Measurements from ENCODE around the gene DOCK2. TPM values are rescaled to one million over a fixed set of nuclear protein-coding genes. Genes with fewer than 3 reads are reported as not detected.

The DOCK2 gene
- total and polyA plus RNA-seq, 3 donors from 2014 or later = 6.8 to 8.9 (median 7.3) TPM

GRCh38 chr5:169728418-169728817 lies 91.3 kb downstream of the DOCK2 start:
- H3K4me3 ChIP-seq = no peak overlapping the region
- intact Hi-C loops (cut with DNase I; ENCODE audit: low total_unique reads) = no loop called here
- H3K4me1 ChIP-seq = no peaks in the 10 kb centered on the region
- no peak overlapping the region for H3K27ac ChIP-seq
- H3K36me3 ChIP-seq (ENCODE audit: low read depth, missing control alignments) = no peaks in the 10 kb centered on the region
- TF ChIP-seq, protein P1, sequence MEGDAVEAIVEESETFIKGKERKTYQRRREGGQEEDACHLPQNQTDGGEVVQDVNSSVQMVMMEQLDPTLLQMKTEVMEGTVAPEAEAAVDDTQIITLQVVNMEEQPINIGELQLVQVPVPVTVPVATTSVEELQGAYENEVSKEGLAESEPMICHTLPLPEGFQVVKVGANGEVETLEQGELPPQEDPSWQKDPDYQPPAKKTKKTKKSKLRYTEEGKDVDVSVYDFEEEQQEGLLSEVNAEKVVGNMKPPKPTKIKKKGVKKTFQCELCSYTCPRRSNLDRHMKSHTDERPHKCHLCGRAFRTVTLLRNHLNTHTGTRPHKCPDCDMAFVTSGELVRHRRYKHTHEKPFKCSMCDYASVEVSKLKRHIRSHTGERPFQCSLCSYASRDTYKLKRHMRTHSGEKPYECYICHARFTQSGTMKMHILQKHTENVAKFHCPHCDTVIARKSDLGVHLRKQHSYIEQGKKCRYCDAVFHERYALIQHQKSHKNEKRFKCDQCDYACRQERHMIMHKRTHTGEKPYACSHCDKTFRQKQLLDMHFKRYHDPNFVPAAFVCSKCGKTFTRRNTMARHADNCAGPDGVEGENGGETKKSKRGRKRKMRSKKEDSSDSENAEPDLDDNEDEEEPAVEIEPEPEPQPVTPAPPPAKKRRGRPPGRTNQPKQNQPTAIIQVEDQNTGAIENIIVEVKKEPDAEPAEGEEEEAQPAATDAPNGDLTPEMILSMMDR (IDR thresholded peaks at IDR 0.05) = no peak
- no peak for TF ChIP-seq POLR2A (IDR thresholded peaks at IDR 0.05)
- H3K9me3 ChIP-seq = no peaks in the 10 kb centered on the region
- 79 to 86% methylated on average over 1 of the region's 1 CpG for WGBS, 2 donors
- no peaks in the 10 kb centered on the region for H3K27me3 ChIP-seq
- no peak for DNase-seq

DNA sequence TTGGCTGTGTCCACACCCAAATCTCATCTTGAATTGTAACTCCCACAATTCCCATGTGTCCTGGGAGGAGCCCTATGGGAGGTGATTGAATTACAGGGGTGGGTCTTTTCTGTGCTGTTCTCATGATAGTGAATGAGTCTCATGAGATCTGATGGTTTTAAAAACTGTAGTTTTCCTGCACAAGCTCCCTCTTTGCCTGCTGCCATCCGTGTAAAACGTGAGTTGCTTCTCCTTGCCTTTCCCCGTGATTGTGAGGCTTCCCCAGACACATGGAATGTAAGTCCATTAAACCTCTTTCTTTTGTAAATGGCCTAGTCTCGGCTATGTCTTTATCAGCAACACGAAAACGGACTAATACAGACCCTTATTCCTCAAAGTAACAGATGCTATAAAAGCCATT lies 94.1 kb downstream of the DOCK2 start:
- Histone ChIP-seq H3K36me3 (ENCODE audit: low read depth, missing control alignments) (no peaks in the 10 kb centered on the region), H3K4me1 (no peaks in the 10 kb centered on the region), H3K9me3 (no peaks in the 10 kb centered on the region), H3K27ac (no peak overlapping the region), H3K4me3 (no peak overlapping the region), H3K27me3 (no peaks in the 10 kb centered on the region)
- intact Hi-C loops (cut with DNase I; ENCODE audit: low total_unique reads) = no loop called here
- WGBS, 2 donors = 94 to 95% methylated on average over 6 of the region's 6 CpGs
- TF ChIP-seq, protein P1 (IDR thresholded peaks at IDR 0.05) = no peak
- no peak for TF ChIP-seq POLR2A (IDR thresholded peaks at IDR 0.05)
- DNase-seq = no peak

DNA sequence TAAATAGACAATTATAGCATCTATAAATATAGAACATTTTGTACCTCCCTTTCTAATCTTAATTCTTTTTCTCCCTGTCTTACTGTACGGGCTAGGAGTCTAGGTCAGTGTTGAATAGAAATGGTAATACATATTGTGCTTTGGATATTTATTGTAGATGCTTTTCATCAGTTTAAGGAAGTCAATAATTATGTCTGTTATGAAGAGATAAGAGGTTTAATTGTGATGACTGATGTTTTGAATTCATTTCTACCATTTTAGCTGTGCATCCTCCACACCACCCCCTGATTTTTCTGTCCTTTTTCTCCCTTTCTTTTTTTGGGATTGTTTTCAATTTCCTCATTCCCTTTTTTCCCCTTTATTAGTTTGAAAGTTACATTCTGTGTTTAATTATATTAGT lies 95.8 kb downstream of the DOCK2 start:
- Histone ChIP-seq H3K4me3 (no peak overlapping the region), H3K4me1 (no peaks in the 10 kb centered on the region), H3K27me3 (no peaks in the 10 kb centered on the region), H3K9me3 (no peaks in the 10 kb centered on the region), H3K36me3 (ENCODE audit: low read depth, missing control alignments) (no peaks in the 10 kb centered on the region), H3K27ac (no peak overlapping the region)
- 50 to 62% methylated on average over 1 of the region's 1 CpG for WGBS, 2 donors
- intact Hi-C loops (cut with DNase I; ENCODE audit: low total_unique reads) = no loop called here
- no peak for TF ChIP-seq POLR2A (IDR thresholded peaks at IDR 0.05)
- TF ChIP-seq, protein P1 (IDR thresholded peaks at IDR 0.05) = no peak
- no peak for DNase-seq

DNA sequence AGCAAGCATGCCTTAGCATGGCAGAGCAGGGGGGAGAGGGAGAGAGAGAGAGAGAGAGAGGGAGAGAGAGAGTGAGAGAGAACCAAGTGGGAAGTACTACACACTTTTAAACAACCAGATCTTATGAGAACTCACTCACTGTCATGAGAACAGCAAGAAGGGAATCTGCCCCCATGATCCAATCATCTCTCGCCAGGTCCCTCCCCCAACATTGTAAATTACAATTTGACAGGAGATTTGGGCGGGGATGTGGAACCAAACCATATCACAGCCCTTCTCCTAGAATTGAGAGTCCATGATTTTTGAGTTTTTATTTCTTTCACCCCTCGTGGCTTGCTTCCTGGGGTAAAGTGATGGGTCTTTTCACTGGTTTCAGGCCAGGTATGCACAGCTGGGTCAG lies 98.8 kb downstream of the DOCK2 start:
- DNase-seq = no peak
- intact Hi-C loops (cut with DNase I; ENCODE audit: low total_unique reads) = no loop called here
- no peaks in the 10 kb centered on the region for H3K9me3 ChIP-seq

GRCh38 chr5:169736653-169737052 lies 99.6 kb downstream of the DOCK2 start:
- Histone ChIP-seq H3K27me3 (no peaks in the 10 kb centered on the region), H3K4me1 (no peaks in the 10 kb centered on the region), H3K36me3 (ENCODE audit: low read depth, missing control alignments) (no peaks in the 10 kb centered on the region), H3K27ac (no peak overlapping the region), H3K9me3 (no peaks in the 10 kb centered on the region), H3K4me3 (no peak overlapping the region)
- no peak for DNase-seq
- TF ChIP-seq POLR2A (IDR thresholded peaks at IDR 0.05) = no peak
- TF ChIP-seq, protein P1 (IDR thresholded peaks at IDR 0.05) = no peak
- WGBS, 2 donors = 88 to 90% methylated on average over 2 of the region's 2 CpGs
- intact Hi-C loops (cut with DNase I; ENCODE audit: low total_unique reads) = no loop called here

More for the DNA sequence above, 98.8 kb downstream of the DOCK2 start:
- H3K4me3 ChIP-seq = no peak overlapping the region
- H3K36me3 ChIP-seq (ENCODE audit: low read depth, missing control alignments) = no peaks in the 10 kb centered on the region
- H3K4me1 ChIP-seq = no peaks in the 10 kb centered on the region
- 88 to 94% methylated on average over 3 of the region's 3 CpGs for WGBS, 2 donors
- TF ChIP-seq, protein P1 (IDR thresholded peaks at IDR 0.05) = no peak
- TF ChIP-seq POLR2A (IDR thresholded peaks at IDR 0.05) = no peak
- no peak overlapping the region for H3K27ac ChIP-seq
- no peaks in the 10 kb centered on the region for H3K27me3 ChIP-seq
